ENCODE data around the gene PSMG4. TPM values are rescaled to one million over a fixed set of nuclear protein-coding genes. Genes with fewer than 3 reads are reported as not detected.

Gene PSMG4
- total RNA-seq, 1 donor from 2014 or later: 24.1 TPM

GRCh38 chr6:3251462-3252314, 7.1 kb upstream of the PSMG4 start:
- H3K27ac Mint-ChIP-seq: peak overlapping the region; percentile 76
- peak; percentile 96 for TF ChIP-seq CTCF (conservative IDR thresholded peaks at IDR 0.05)
- H3K36me3 Mint-ChIP-seq: no peaks in the 10 kb centered on the region
- DNase-seq (ENCODE audit: extremely low spot score, unreplicated experiment): peak; percentile 86
- H3K4me3 Mint-ChIP-seq: peak overlapping the region; percentile 60
- peaks cover 10% of the 10 kb centered on the region for H3K9me3 Mint-ChIP-seq
- H3K4me1 Mint-ChIP-seq (ENCODE audit: unreplicated experiment): peaks cover 23% of the 10 kb centered on the region
- peaks cover 15% of the 10 kb centered on the region for H3K27me3 Mint-ChIP-seq

GRCh38 chr6:3252369-3252768, 6.4 kb upstream of the PSMG4 start:
- Mint-ChIP-seq H3K27me3 (peaks cover 17% of the 10 kb centered on the region), H3K36me3 (no peaks in the 10 kb centered on the region), H3K9me3 (peaks cover 10% of the 10 kb centered on the region), H3K4me3 (no peak overlapping the region), H3K27ac (no peak overlapping the region), H3K4me1 (ENCODE audit: unreplicated experiment) (peaks cover 21% of the 10 kb centered on the region)
- DNase-seq (ENCODE audit: extremely low spot score, unreplicated experiment): no peak
- no peak for TF ChIP-seq CTCF (conservative IDR thresholded peaks at IDR 0.05)

GRCh38 chr6:3252861-3253596, 5.7 kb upstream of the PSMG4 start:
- peaks cover 14% of the 10 kb centered on the region for H3K4me1 Mint-ChIP-seq (ENCODE audit: unreplicated experiment)
- H3K4me3 Mint-ChIP-seq: no peak overlapping the region
- no peak overlapping the region for H3K27ac Mint-ChIP-seq
- TF ChIP-seq CTCF (conservative IDR thresholded peaks at IDR 0.05): no peak
- no peak for DNase-seq (ENCODE audit: extremely low spot score, unreplicated experiment)
- no peaks in the 10 kb centered on the region for H3K36me3 Mint-ChIP-seq
- H3K27me3 Mint-ChIP-seq: peaks cover 20% of the 10 kb centered on the region
- H3K9me3 Mint-ChIP-seq: peaks cover 10% of the 10 kb centered on the region

- Mint-ChIP-seq H3K4me1 (ENCODE audit: unreplicated experiment) (peaks cover 11% of the 10 kb centered on the region), H3K36me3 (no peaks in the 10 kb centered on the region), H3K4me3 (no peak overlapping the region), H3K27me3 (peaks cover 20% of the 10 kb centered on the region), H3K9me3 (peaks cover 10% of the 10 kb centered on the region), H3K27ac (no peak overlapping the region)
- TF ChIP-seq CTCF (conservative IDR thresholded peaks at IDR 0.05): no peak
- DNase-seq (ENCODE audit: extremely low spot score, unreplicated experiment): no peak
Measured at GRCh38 chr6:3253597-3253961, 5.2 kb upstream of the PSMG4 start.

GRCh38 chr6:3258201-3258600, 546 bp upstream of the PSMG4 start:
- TF ChIP-seq CTCF (conservative IDR thresholded peaks at IDR 0.05): no peak
- DNase-seq (ENCODE audit: extremely low spot score, unreplicated experiment): no peak
- peaks cover 10% of the 10 kb centered on the region for H3K9me3 Mint-ChIP-seq
- peak overlapping the region; percentile 76 for H3K4me3 Mint-ChIP-seq
- peaks cover 17% of the 10 kb centered on the region for H3K27me3 Mint-ChIP-seq
- H3K4me1 Mint-ChIP-seq (ENCODE audit: unreplicated experiment): peaks cover 20% of the 10 kb centered on the region
- H3K36me3 Mint-ChIP-seq: no peaks in the 10 kb centered on the region
- no peak overlapping the region for H3K27ac Mint-ChIP-seq

Data from type B pancreatic cell (in vitro differentiated cells).